ENCODE results near the gene TRIM29. TPM values are rescaled to one million over a fixed set of nuclear protein-coding genes. Genes with fewer than 3 reads are reported as not detected.
A peak's percentile ranks its signal among the peaks of the same experiment; 100 is the strongest.

TRIM29 gene
- total and polyA plus RNA-seq, 2 of the 13 experiments (the other 11 are each of a cell fraction or from before 2014, with no cell fraction given), result 0.86 TPM

DNA sequence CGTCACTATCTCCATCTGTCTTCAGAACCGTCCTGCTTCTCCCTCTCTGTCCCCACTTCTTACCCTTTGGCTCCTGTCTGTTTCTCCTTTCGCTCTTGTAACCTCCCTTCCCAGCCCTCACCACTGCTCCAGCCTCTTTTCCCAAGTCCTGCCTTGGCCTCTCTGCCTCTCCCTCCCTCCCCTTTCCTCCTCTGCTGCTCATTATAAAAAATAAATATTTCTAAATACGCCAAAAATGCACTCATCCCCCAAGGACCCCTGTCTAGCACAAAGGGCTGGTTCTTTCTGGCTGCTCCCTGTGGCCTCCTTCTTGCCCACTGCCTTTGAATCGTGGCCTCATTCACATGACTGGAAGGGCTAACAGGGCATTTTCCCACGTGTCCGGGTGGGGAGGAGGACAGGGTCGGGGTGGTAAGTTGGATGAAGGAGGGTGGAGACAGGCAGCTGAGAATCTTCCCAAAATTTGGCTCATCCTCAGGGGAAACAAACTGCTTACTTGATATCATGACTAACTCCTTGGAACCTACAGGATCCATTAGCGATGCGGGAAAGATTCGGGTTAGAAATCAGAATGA lies 46.5 kb upstream of the TRIM29 start (continued):
- no peak for TF ChIP-seq POLR2AphosphoS2 (IDR thresholded peaks at IDR 0.05; ENCODE audit: low read depth, low read length)
- TF ChIP-seq ZNF329 (CRISPR knock-in tag; IDR thresholded peaks at IDR 0.05; ENCODE audit: low read depth), result no peak
- no peak for TF ChIP-seq TOE1 (CRISPR knock-in tag; IDR thresholded peaks at IDR 0.05)
- TF ChIP-seq HDAC6 (IDR thresholded peaks at IDR 0.05; ENCODE audit: low read depth, low read length), result no peak
- peak; percentile 11; the same call in 1 of the 2 replicates for TF ChIP-seq ZNF563 (CRISPR knock-in tag; IDR thresholded peaks at IDR 0.05)
- no peak for TF ChIP-seq MZF1 (CRISPR knock-in tag; IDR thresholded peaks at IDR 0.05; ENCODE audit: borderline replicate concordance)
- TF ChIP-seq CERS6 (CRISPR knock-in tag; IDR thresholded peaks at IDR 0.05), result no peak
- no peak for TF ChIP-seq POGK (CRISPR knock-in tag; conservative IDR thresholded peaks at IDR 0.05)
- TF ChIP-seq ZFP82 (CRISPR knock-in tag; IDR thresholded peaks at IDR 0.05; ENCODE audit: borderline replicate concordance), result no peak
- TF ChIP-seq TBX2 (CRISPR knock-in tag; IDR thresholded peaks at IDR 0.05; ENCODE audit: borderline replicate concordance), result no peak
- TF ChIP-seq ZNF326 (CRISPR knock-in tag; IDR thresholded peaks at IDR 0.05; ENCODE audit: borderline replicate concordance), result no peak
- 0 out of 2 replicates have a peak, but pooled peaks have one; percentile 16 for TF ChIP-seq ZNF761 (CRISPR knock-in tag; conservative IDR thresholded peaks at IDR 0.05)
- no peak for TF ChIP-seq FOXJ3 (CRISPR knock-in tag; IDR thresholded peaks at IDR 0.05; ENCODE audit: borderline replicate concordance)
- no peak for TF ChIP-seq MIER3 (CRISPR knock-in tag; IDR thresholded peaks at IDR 0.05; ENCODE audit: borderline replicate concordance)
- TF ChIP-seq ELK4 (CRISPR knock-in tag; IDR thresholded peaks at IDR 0.05; ENCODE audit: borderline replicate concordance), result no peak
- no peak for TF ChIP-seq NKX3-1 (CRISPR knock-in tag; IDR thresholded peaks at IDR 0.05)
- TF ChIP-seq ZNF556 (CRISPR knock-in tag; IDR thresholded peaks at IDR 0.05; ENCODE audit: borderline replicate concordance), result no peak
- TF ChIP-seq, protein P1, sequence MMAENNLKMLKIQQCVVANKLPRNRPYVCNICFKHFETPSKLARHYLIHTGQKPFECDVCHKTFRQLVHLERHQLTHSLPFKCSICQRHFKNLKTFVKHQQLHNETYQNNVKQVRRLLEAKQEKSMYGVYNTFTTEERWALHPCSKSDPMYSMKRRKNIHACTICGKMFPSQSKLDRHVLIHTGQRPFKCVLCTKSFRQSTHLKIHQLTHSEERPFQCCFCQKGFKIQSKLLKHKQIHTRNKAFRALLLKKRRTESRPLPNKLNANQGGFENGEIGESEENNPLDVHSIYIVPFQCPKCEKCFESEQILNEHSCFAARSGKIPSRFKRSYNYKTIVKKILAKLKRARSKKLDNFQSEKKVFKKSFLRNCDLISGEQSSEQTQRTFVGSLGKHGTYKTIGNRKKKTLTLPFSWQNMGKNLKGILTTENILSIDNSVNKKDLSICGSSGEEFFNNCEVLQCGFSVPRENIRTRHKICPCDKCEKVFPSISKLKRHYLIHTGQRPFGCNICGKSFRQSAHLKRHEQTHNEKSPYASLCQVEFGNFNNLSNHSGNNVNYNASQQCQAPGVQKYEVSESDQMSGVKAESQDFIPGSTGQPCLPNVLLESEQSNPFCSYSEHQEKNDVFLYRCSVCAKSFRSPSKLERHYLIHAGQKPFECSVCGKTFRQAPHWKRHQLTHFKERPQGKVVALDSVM (CRISPR knock-in tag; IDR thresholded peaks at IDR 0.05), result peak; percentile 51; the same call in 1 of the 2 replicates
- no peak for TF ChIP-seq DPF2 (CRISPR knock-in tag; IDR thresholded peaks at IDR 0.05; ENCODE audit: borderline replicate concordance, low read depth)
- no peak for TF ChIP-seq NFKBIZ (CRISPR knock-in tag; IDR thresholded peaks at IDR 0.05)
- TF ChIP-seq SNAPC2 (CRISPR knock-in tag; IDR thresholded peaks at IDR 0.05), result no peak
- TF ChIP-seq KDM5B (CRISPR knock-in tag; IDR thresholded peaks at IDR 0.05; ENCODE audit: borderline replicate concordance), result no peak
- TF ChIP-seq ZNF552 (CRISPR knock-in tag; IDR thresholded peaks at IDR 0.05; ENCODE audit: borderline replicate concordance), result no peak
- TF ChIP-seq, protein P2, sequence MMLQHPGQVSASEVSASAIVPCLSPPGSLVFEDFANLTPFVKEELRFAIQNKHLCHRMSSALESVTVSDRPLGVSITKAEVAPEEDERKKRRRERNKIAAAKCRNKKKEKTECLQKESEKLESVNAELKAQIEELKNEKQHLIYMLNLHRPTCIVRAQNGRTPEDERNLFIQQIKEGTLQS (CRISPR knock-in tag; IDR thresholded peaks at IDR 0.05), result no peak
- TF ChIP-seq ZNF501 (CRISPR knock-in tag; IDR thresholded peaks at IDR 0.05), result no peak

All from HepG2 (cell line).